Caco-2 (cell line): ENCODE measurements around the gene MED14. TPM values are rescaled to one million over a fixed set of nuclear protein-coding genes. Genes with fewer than 3 reads are reported as not detected.
"Not testable (repeated sequence)": the region's sequence is repeated elsewhere in the genome, so short reads cannot be mapped to it uniquely, and the experiment has no call there.

Experiments
- Bru-seq: library from RNA; stranded (reverse); fragments of 400-500 nt; gene quantifications from one replicate; lab custom pipeline; 2021; lab: Mats Ljungman, UMichigan
- BruChase-seq, 2 experiments: library from RNA; stranded (reverse); fragments of 400-500 nt; gene quantifications; one replicate each; lab custom pipeline; 2021; lab: Mats Ljungman, UMichigan
- BruUV-seq: library from RNA; stranded (reverse); fragments of 400-500 nt; replicated peaks from 2 replicates; lab custom pipeline; 2021; lab: Mats Ljungman, UMichigan
- CTCF ChIA-PET: fragments of 300-600 bp; sonication (Branson Sonifier 250); formaldehyde crosslinking; loops from one replicate; lab custom pipeline; 2022; ENCODE audit warnings: antibody characterized with exemption; lab: Charles Lee
- POLR2A ChIA-PET: fragments of 300-600 bp; sonication (Branson Sonifier 250); formaldehyde crosslinking; loops from one replicate; lab custom pipeline; 2022; ENCODE audit warnings: antibody characterized with exemption; lab: Charles Lee
- DNase-seq, 2 experiments: peaks; one replicate each; pipeline versions ENCODE4 v3.0.0 to v3.0.0-alpha.2; 2020 to 2022
- H3K27me3 ChIP-seq: replicated peaks from 2 replicates; pipeline ENCODE4 v1.6.0; 2011; ENCODE audit warnings: low read length; ENCODE audit not compliant: control insufficient read depth, insufficient read depth
- H3K36me3 ChIP-seq: 2 replicates; pipeline ENCODE4 v1.5.1; 2011; ENCODE audit warnings: low read length; ENCODE audit not compliant: control insufficient read depth, insufficient read depth
- H3K4me1 ChIP-seq: fragments of 250-450 bp; sonication (Bioruptor Pico); 2 replicates; pipeline ENCODE4 v1.5.1; 2020; ENCODE audit warnings: mild to moderate bottlenecking
- H3K4me3 ChIP-seq: 2 replicates; pipeline ENCODE4 v1.5.1; 2011; ENCODE audit warnings: low read depth, mild to moderate bottlenecking, control low read depth, low read length
- H3K9me3 ChIP-seq: fragments of 250-450 bp; sonication (Bioruptor Pico); 2 replicates; pipeline ENCODE4 v1.5.1; 2020; ENCODE audit warnings: mild to moderate bottlenecking, moderate library complexity
- H3K27ac Mint-ChIP-seq: one replicate; pipeline ENCODE4 v1.8.0; 2022; ENCODE audit warnings: mixed read lengths; ENCODE audit not compliant: unreplicated experiment
- H3K27me3 Mint-ChIP-seq: one replicate; pipeline ENCODE4 v1.8.0; 2022; ENCODE audit warnings: mixed read lengths; ENCODE audit not compliant: insufficient read depth, unreplicated experiment
- H3K36me3 Mint-ChIP-seq: one replicate; pipeline ENCODE4 v1.8.0; 2022; ENCODE audit warnings: mild to moderate bottlenecking, mixed read lengths; ENCODE audit not compliant: insufficient read depth, unreplicated experiment
- H3K4me1 Mint-ChIP-seq: one replicate; pipeline ENCODE4 v1.8.0; 2022; ENCODE audit warnings: low read depth, mixed read lengths; ENCODE audit not compliant: unreplicated experiment
- H3K4me3 Mint-ChIP-seq: one replicate; pipeline ENCODE4 v1.8.0; 2022; ENCODE audit warnings: mild to moderate bottlenecking, moderate library complexity, mixed read lengths; ENCODE audit not compliant: unreplicated experiment
- H3K9me3 Mint-ChIP-seq: one replicate; pipeline ENCODE4 v1.8.0; 2022; ENCODE audit warnings: mixed read lengths; ENCODE audit not compliant: unreplicated experiment
- intact Hi-C: fragments of 100-400 bp; cut with micrococcal nuclease; formaldehyde crosslinking; loops from one replicate; pipeline ENCODE4 v1.10.0; 2022; ENCODE audit not compliant: unreplicated experiment
- long read RNA-seq: library from polyadenylated mRNA; stranded (forward); transcript quantifications from one replicate; pipeline ENCODE4 v2.0.0, GENCODE V29; 2022
- total RNA-seq: library from RNA; stranded (reverse); gene quantifications from 2 replicates; pipeline ENCODE4 v1.2.3, GENCODE V29; 2022
- TF ChIP-seq, protein P1 (sequence below), 2 experiments: fragments of 200-600 bp in 1 of 2; IDR thresholded peaks; 1 replicate in 1 of 2; 2 replicates in 1 of 2; pipeline versions ENCODE4 v1.5.1 to v1.8.0; 2011 to 2022; ENCODE audit warnings: antibody characterized with exemption in 1 of 2, control low read depth in 1 of 2, inconsistent platforms in 1 of 2, low read depth in 1 of 2, low read length in 1 of 2, mild to moderate bottlenecking in 1 of 2, moderate library complexity in 1 of 2; ENCODE audit not compliant: insufficient read depth in 1 of 2, severe bottlenecking in 1 of 2, unreplicated experiment in 1 of 2

MED14 gene
- total RNA-seq (42.6 and 44.0 TPM in 2 replicates), Bru-seq, nascent RNA (percentile 78 among the genes with signal in this experiment), BruChase-seq, experiment 1, labeled RNA remaining after a 2-hour chase (percentile 80 among the genes with signal in this experiment), BruChase-seq, experiment 2, labeled RNA remaining after a 6-hour chase (percentile 86 among the genes with signal in this experiment)
- long read RNA-seq, full-length matches to known transcripts, result 8 of 24 reads
- long read RNA-seq, partial matches to known transcripts, result 11 of 24 reads
- long read RNA-seq, other reads (novel, unspliced or antisense), result 5 of 24 reads

GRCh38 chrX:40735325-40736169, at the start of gene MED14:
TSS of gene MED14 (minus strand) at chrX:40735542. CDS start at chrX:40735412, 130 bp downstream.
- Mint-ChIP-seq H3K9me3 (no peaks in the 10 kb centered on the region), H3K4me1 (peaks cover 26% of the 10 kb centered on the region), H3K27ac (peak within 1 kb of the TSS; percentile 89), H3K4me3 (peak within 1 kb of the TSS; percentile 83), H3K27me3 (no peaks in the 10 kb centered on the region), H3K36me3 (no peaks in the 10 kb centered on the region)
- intact Hi-C loops, result loop anchor here (5.0 to 10.0 kb wide), 2 partner anchors 73 to 349 kb away; partner anchors contain the start of gene USP9X
- Histone ChIP-seq H3K4me1 (no peaks in the 10 kb centered on the region; the same call in 1 of the 2 replicates), H3K4me3 (peak within 1 kb of the TSS; percentile 69), H3K36me3 (no peaks in the 10 kb centered on the region), H3K9me3 (no peaks in the 10 kb centered on the region), H3K27me3 (no peaks in the 10 kb centered on the region)
- peak; percentile 89 to 90 for DNase-seq
- CTCF ChIA-PET, result interaction anchor here (0.7 kb wide), 1 partner anchor 81 kb away, joined by 4 read pairs; no protein-coding TSS in a partner anchor
- TF ChIP-seq, protein P1, sequence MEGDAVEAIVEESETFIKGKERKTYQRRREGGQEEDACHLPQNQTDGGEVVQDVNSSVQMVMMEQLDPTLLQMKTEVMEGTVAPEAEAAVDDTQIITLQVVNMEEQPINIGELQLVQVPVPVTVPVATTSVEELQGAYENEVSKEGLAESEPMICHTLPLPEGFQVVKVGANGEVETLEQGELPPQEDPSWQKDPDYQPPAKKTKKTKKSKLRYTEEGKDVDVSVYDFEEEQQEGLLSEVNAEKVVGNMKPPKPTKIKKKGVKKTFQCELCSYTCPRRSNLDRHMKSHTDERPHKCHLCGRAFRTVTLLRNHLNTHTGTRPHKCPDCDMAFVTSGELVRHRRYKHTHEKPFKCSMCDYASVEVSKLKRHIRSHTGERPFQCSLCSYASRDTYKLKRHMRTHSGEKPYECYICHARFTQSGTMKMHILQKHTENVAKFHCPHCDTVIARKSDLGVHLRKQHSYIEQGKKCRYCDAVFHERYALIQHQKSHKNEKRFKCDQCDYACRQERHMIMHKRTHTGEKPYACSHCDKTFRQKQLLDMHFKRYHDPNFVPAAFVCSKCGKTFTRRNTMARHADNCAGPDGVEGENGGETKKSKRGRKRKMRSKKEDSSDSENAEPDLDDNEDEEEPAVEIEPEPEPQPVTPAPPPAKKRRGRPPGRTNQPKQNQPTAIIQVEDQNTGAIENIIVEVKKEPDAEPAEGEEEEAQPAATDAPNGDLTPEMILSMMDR (IDR thresholded peaks at IDR 0.05; ENCODE audit: insufficient read depth in 1 of 2, low read depth in 1 of 2, low read length in 1 of 2, severe bottlenecking in 1 of 2, unreplicated experiment in 1 of 2), result peak; percentile 54 to 55
- POLR2A ChIA-PET, result no interaction called here
- BruUV-seq, result no TSS peak

GRCh38 chrX:40784516-40785151, 49.3 kb upstream of the MED14 start:
- TF ChIP-seq, protein P1 (IDR thresholded peaks at IDR 0.05; ENCODE audit: insufficient read depth in 1 of 2, low read depth in 1 of 2, low read length in 1 of 2, severe bottlenecking in 1 of 2, unreplicated experiment in 1 of 2), result no peak
- no peaks in the 10 kb centered on the region for H3K4me1 ChIP-seq
- Mint-ChIP-seq H3K27me3 (no peaks in the 10 kb centered on the region), H3K4me1 (no peaks in the 10 kb centered on the region), H3K9me3 (no peaks in the 10 kb centered on the region), H3K4me3 (no peak overlapping the region), H3K27ac (no peak overlapping the region), H3K36me3 (no peaks in the 10 kb centered on the region)
- ChIA-PET POLR2A (no interaction called here), CTCF (no interaction called here)
- BruUV-seq, result no TSS peak
- no peak for DNase-seq
- H3K36me3 ChIP-seq, result no peaks in the 10 kb centered on the region
- no peak overlapping the region for H3K4me3 ChIP-seq
- H3K9me3 ChIP-seq, result no peaks in the 10 kb centered on the region
- H3K27me3 ChIP-seq, result no peaks in the 10 kb centered on the region
- intact Hi-C loops, result no loop called here

DNA sequence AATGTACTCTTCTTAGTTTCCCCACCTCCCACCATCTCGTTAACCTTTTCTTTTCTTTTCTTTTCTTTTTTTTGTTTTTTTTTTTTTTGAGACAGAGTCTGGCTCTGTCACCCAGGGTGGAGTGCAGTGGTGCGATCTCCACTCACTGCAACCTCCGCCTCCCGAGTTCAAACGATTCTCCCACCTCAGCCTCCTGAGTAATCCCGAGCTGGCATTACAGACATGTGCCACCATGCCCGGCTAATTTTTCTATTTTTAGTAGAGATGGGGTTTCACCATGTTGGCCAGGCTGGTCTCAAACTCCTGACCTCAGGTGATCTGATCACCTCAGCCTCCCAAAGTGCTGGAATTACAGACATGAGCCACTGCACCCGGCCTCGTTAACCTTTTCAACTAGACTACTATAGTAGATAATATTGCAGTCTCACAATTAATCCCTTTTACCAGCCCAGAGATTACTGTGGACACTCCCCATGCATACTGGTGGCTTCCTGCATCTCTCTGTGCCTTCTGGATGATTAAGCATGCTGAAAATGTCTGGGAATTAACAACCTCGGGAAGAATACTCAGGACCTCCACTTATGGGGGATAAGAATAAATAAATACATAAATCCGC, 47.4 kb upstream of the MED14 start:
- H3K27me3 Mint-ChIP-seq, H3K4me3 ChIP-seq, H3K9me3 ChIP-seq, H3K27me3 ChIP-seq, H3K36me3 ChIP-seq, H3K4me3 Mint-ChIP-seq, CTCF ChIA-PET, DNase-seq, H3K9me3 Mint-ChIP-seq, H3K4me1 Mint-ChIP-seq, POLR2A ChIA-PET, H3K36me3 Mint-ChIP-seq, H3K27ac Mint-ChIP-seq, H3K4me1 ChIP-seq, intact Hi-C loops, BruUV-seq: not testable (repeated sequence)
